HepG2 (cell line): ENCODE results near the gene PPCDC. TPM values are rescaled to one million over a fixed set of nuclear protein-coding genes. Genes with fewer than 3 reads are reported as not detected.

ENCODE experiments used
- ARHGAP35 ChIP-seq: sonication (generic); formaldehyde crosslinking; IDR thresholded peaks from 2 replicates; pipeline ENCODE4 v1.9.0; 2022; ENCODE audit warnings: mild to moderate bottlenecking, inconsistent platforms, moderate library complexity, missing genetic modification reagents, borderline replicate concordance
- ARID2 ChIP-seq: sonication (generic); formaldehyde crosslinking; IDR thresholded peaks from 2 replicates; pipeline ENCODE4 v1.8.1; 2022; ENCODE audit warnings: mild to moderate bottlenecking, missing genetic modification reagents, borderline replicate concordance
- ASH2L ChIP-seq: fragments of 300-600, 200-600 bp; sonication (generic); IDR thresholded peaks from 2 replicates; pipeline ENCODE4 v1.7.0; 2017; ENCODE audit warnings: low read depth, mild to moderate bottlenecking, moderate library complexity, mixed read lengths, low read length; ENCODE audit not compliant: insufficient read length
- ATF2 ChIP-seq: sonication (generic); formaldehyde crosslinking; IDR thresholded peaks from 2 replicates; pipeline ENCODE4 v1.4.0; 2020; ENCODE audit warnings: missing genetic modification reagents
- ATRX ChIP-seq: sonication (generic); formaldehyde crosslinking; IDR thresholded peaks from 2 replicates; pipeline ENCODE4 v1.4.0; 2020; ENCODE audit warnings: missing genetic modification reagents, borderline replicate concordance
- ESRRA ChIP-seq: sonication (generic); formaldehyde crosslinking; IDR thresholded peaks from 2 replicates; pipeline ENCODE4 v1.5.1; 2020; ENCODE audit warnings: mild to moderate bottlenecking, low read depth, missing genetic modification reagents
- LRRFIP1 ChIP-seq: sonication (generic); formaldehyde crosslinking; conservative IDR thresholded peaks from 2 replicates; pipeline ENCODE4 v1.4.0; 2020; ENCODE audit warnings: missing genetic modification reagents
- MIER2 ChIP-seq: IDR thresholded peaks from 2 replicates; pipeline ENCODE4 v1.6.1; 2016; ENCODE audit warnings: missing biosample characterization, missing genetic modification reagents
- NFYC ChIP-seq: IDR thresholded peaks from 2 replicates; pipeline ENCODE4 v1.6.1; 2016; ENCODE audit warnings: missing genetic modification reagents, missing compliant biosample characterization
- PAF1 ChIP-seq: IDR thresholded peaks from 2 replicates; pipeline ENCODE4 v1.6.1; 2016; ENCODE audit warnings: missing genetic modification reagents, missing compliant biosample characterization
- PAX8 ChIP-seq: sonication (generic); formaldehyde crosslinking; IDR thresholded peaks from 2 replicates; pipeline ENCODE4 v1.8.0; 2022; ENCODE audit warnings: mild to moderate bottlenecking, missing genetic modification reagents, borderline replicate concordance
- PPARG ChIP-seq: conservative IDR thresholded peaks from 2 replicates; pipeline ENCODE4 v1.6.1; 2016; ENCODE audit warnings: missing biosample characterization, missing genetic modification reagents
- TBP ChIP-seq: sonication (generic); formaldehyde crosslinking; IDR thresholded peaks from 2 replicates; pipeline ENCODE4 v1.5.0; 2020; ENCODE audit warnings: missing genetic modification reagents
- WIZ ChIP-seq: sonication (generic); formaldehyde crosslinking; IDR thresholded peaks from 2 replicates; pipeline ENCODE4 v1.5.1; 2020; ENCODE audit warnings: mild to moderate bottlenecking, missing genetic modification reagents
- ZFAT ChIP-seq: sonication (generic); formaldehyde crosslinking; conservative IDR thresholded peaks from 2 replicates; pipeline ENCODE4 v1.8.1; 2023; ENCODE audit warnings: missing genetic modification reagents, inconsistent platforms
- ZKSCAN5 ChIP-seq: sonication (generic); formaldehyde crosslinking; IDR thresholded peaks from 2 replicates; pipeline ENCODE4 v1.5.1; 2020; ENCODE audit warnings: mild to moderate bottlenecking, missing genetic modification reagents
- ZNF180 ChIP-seq: sonication (generic); formaldehyde crosslinking; IDR thresholded peaks from 2 replicates; pipeline ENCODE4 v1.4.0; 2020; ENCODE audit warnings: low read depth, missing genetic modification reagents, borderline replicate concordance
- ZNF207 ChIP-seq: fragments of 450-650 bp; IDR thresholded peaks from 2 replicates; pipeline ENCODE4 v1.6.1; 2016; ENCODE audit warnings: antibody characterized with exemption, borderline replicate concordance
- ZNF446 ChIP-seq: sonication (generic); formaldehyde crosslinking; IDR thresholded peaks from 2 replicates; pipeline ENCODE4 v1.5.0; 2020; ENCODE audit warnings: mild to moderate bottlenecking, missing genetic modification reagents
- ZNF678 ChIP-seq: sonication (generic); formaldehyde crosslinking; IDR thresholded peaks from 2 replicates; pipeline ENCODE4 v1.4.0; 2020; ENCODE audit warnings: mild to moderate bottlenecking, missing genetic modification reagents
- ZNF770 ChIP-seq: sonication (generic); formaldehyde crosslinking; IDR thresholded peaks from 2 replicates; pipeline ENCODE4 v1.5.0; 2020; ENCODE audit warnings: mild to moderate bottlenecking, missing genetic modification reagents
- polyA plus RNA-seq, 8 experiments: library from polyadenylated mRNA; depleted of rRNA in 3 of 8; stranded (reverse) in 7 of 8; unstranded in 1 of 8; fragments of >200 nt; fragmentation: Illumina TruSeq in 4 of 8; extraction: Trizol in 4 of 8; gene quantifications; 2 replicates each; pipeline versions ENCODE4 v1.2.1 to v1.2.3, GENCODE V29; 2011 to 2016; ENCODE audit warnings: low read depth in 4 of 8, missing spikeins in 1 of 8, mixed read lengths in 1 of 8; ENCODE audit not compliant: insufficient read depth in 1 of 8
- total RNA-seq, 5 experiments: library from RNA; depleted of rRNA; stranded (reverse); fragments of >200 nt; fragmentation: Illumina TruSeq; extraction: Trizol; gene quantifications; 2 replicates each; pipeline ENCODE4 v1.2.3, GENCODE V29; 2016; ENCODE audit warnings: low read depth in 1 of 5

The PPCDC gene
- total and polyA plus RNA-seq, 2 of the 13 experiments (the other 11 are each of a cell fraction or from before 2014, with no cell fraction given), result 12.3 to 12.8 TPM

- TF ChIP-seq ZNF770 (CRISPR knock-in tag) (no peak), ATF2 (peak; percentile 53; the same call in 1 of the 2 replicates), LRRFIP1 (no peak), ZNF446 (CRISPR knock-in tag) (no peak; the same call in 1 of the 2 replicates), ZNF207 (no peak), ARID2 (CRISPR knock-in tag) (no peak), ZKSCAN5 (CRISPR knock-in tag) (0 out of 2 replicates have a peak, but pooled peaks have one; percentile 42), NFYC (CRISPR knock-in tag) (no peak), ARHGAP35 (CRISPR knock-in tag) (no peak), ZNF180 (CRISPR knock-in tag) (no peak), PAX8 (CRISPR knock-in tag) (no peak), WIZ (CRISPR knock-in tag) (0 out of 2 replicates have a peak, but pooled peaks have one; percentile 35), ASH2L (peak; percentile 55), PAF1 (no peak), TBP (CRISPR knock-in tag) (no peak), PPARG (CRISPR knock-in tag) (no peak), ESRRA (CRISPR knock-in tag) (no peak), ZFAT (CRISPR knock-in tag) (no peak), MIER2 (no peak; the same call in 1 of the 2 replicates), ATRX (CRISPR knock-in tag) (no peak), ZNF678 (no peak)
Measured at GRCh38 chr15:74995779-74996765, 27.3 kb upstream of the PPCDC start (continued).
